Measurements from ENCODE around the gene ZNF841.

ZNF841 gene

GRCh38 chr19:52095172-52096014 lies at the start of gene ZNF841:
Gene ZNF841 (minus strand): TSS chr19:52095765. CDS start chr19:52084801, 10,964 bp downstream.
- H3K4me1 Mint-ChIP-seq, result peaks cover 41% of the 10 kb centered on the region
- peak within 1 kb of the TSS; percentile 94 for H3K27ac Mint-ChIP-seq
- peak within 1 kb of the TSS; percentile 95 for H3K4me3 Mint-ChIP-seq
- H3K27me3 Mint-ChIP-seq, result no peaks in the 10 kb centered on the region
- peaks cover 23% of the 10 kb centered on the region for H3K9me3 Mint-ChIP-seq
- H3K36me3 Mint-ChIP-seq, result peaks cover 48% of the 10 kb centered on the region

GRCh38 chr19:52142001-52142595 lies 46.5 kb upstream of the ZNF841 start:
- Mint-ChIP-seq H3K4me1 (peaks cover 27% of the 10 kb centered on the region), H3K4me3 (peak overlapping the region; percentile 11), H3K36me3 (peaks cover 9% of the 10 kb centered on the region), H3K27me3 (no peaks in the 10 kb centered on the region), H3K9me3 (peaks cover 5% of the 10 kb centered on the region), H3K27ac (no peak overlapping the region)

DNA sequence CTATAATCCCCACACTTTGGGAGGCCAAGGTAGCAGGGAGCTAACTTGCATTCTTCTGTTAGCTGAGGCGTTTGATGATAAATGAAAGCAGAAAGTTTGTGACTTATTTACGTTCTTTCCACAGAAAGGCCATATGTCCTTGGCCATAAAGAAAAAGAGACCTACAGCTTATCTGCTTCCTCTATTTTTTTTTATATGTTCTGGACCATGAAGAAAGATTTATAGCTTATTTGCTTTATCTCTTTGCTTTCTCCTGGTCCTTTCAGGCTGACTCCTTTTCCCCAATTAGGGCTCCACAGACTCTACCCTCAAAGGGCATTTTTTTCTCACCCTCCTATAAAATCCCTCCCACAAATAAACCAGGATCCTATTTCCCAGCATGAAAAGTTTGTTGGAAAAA lies 45.6 kb upstream of the ZNF841 start:
- H3K4me1 Mint-ChIP-seq, result peaks cover 33% of the 10 kb centered on the region
- H3K27me3 Mint-ChIP-seq, result no peaks in the 10 kb centered on the region
- no peak overlapping the region for H3K27ac Mint-ChIP-seq
- H3K9me3 Mint-ChIP-seq, result peaks cover 5% of the 10 kb centered on the region
- peak overlapping the region; percentile 20 for H3K4me3 Mint-ChIP-seq
- H3K36me3 Mint-ChIP-seq, result peaks cover 13% of the 10 kb centered on the region

- peak overlapping the region; percentile 99 for H3K4me3 Mint-ChIP-seq
- peaks cover 5% of the 10 kb centered on the region for H3K9me3 Mint-ChIP-seq
- H3K36me3 Mint-ChIP-seq, result peaks cover 18% of the 10 kb centered on the region
- H3K27ac Mint-ChIP-seq, result peak overlapping the region; percentile 93
- peaks cover 33% of the 10 kb centered on the region for H3K4me1 Mint-ChIP-seq
- H3K27me3 Mint-ChIP-seq, result no peaks in the 10 kb centered on the region
These were observed 44.6 kb upstream of the ZNF841 start for GRCh38 chr19:52140032-52140710.

DNA sequence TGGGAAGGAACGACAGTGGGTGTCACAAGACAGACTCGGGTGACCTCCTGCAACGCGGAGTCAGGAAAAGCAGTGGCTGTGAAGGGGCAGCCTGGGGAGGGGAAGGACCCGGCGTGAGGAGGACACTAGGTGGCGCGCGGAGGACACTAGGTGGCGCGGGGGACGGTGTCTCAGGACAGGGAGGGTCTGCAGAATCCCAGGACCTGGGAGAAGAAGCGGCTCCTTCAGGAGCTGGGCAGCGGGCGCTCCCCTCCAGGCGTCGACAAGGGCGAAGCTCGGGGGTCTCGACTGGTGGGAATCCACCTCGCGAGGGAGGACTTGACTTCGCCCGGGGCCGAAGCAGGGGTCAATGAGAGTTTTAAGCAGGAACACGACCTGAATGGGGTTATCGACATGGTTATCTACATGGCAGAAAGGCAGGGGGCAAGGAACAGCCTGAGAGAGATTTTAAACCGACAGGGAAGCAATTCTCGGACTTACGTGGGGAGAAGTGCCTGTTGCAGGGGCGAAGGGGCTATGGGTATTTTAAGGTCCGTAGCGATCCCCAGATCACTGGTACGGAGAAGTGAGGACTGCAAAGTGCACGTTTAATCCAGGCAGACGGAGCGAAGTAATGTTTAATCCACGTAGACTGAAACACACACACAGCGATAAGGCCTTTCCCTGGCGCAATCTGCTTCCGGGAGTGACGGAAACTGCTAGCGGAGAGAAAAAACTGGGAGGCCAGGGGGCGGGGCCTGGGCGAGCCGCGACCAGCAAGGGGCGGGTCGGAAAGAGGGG lies 43.9 kb upstream of the ZNF841 start, which contains the start of gene ZNF616:
TSS of gene ZNF616 (minus strand) at position 687 of the 780 bp plus-strand sequence. CDS start 9,426 bp downstream, outside the sequence.
- Mint-ChIP-seq H3K4me1 (peaks cover 33% of the 10 kb centered on the region), H3K9me3 (peaks cover 1% of the 10 kb centered on the region), H3K36me3 (peaks cover 20% of the 10 kb centered on the region), H3K27ac (peak within 1 kb of the TSS; percentile 93), H3K4me3 (peak within 1 kb of the TSS; percentile 99), H3K27me3 (no peaks in the 10 kb centered on the region)

DNA sequence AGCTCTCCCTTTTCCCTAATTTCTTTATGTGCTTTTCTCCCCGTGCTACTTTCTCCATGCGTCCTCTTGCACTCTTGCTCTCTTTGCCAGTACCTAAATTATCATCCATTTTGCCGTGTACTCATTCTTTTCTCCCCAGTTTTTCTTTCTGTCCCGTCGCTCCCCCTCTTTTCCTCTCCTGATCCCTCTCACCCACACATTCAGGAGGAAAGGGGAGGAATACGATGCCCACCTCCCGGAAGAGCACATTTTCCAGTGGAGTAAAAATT lies 43.4 kb upstream of the ZNF841 start:
- no peaks in the 10 kb centered on the region for H3K9me3 Mint-ChIP-seq
- H3K36me3 Mint-ChIP-seq, result peaks cover 23% of the 10 kb centered on the region
- H3K4me1 Mint-ChIP-seq, result peaks cover 33% of the 10 kb centered on the region
- H3K27ac Mint-ChIP-seq, result peak overlapping the region; percentile 93
- no peaks in the 10 kb centered on the region for H3K27me3 Mint-ChIP-seq
- H3K4me3 Mint-ChIP-seq, result peak overlapping the region; percentile 99

DNA sequence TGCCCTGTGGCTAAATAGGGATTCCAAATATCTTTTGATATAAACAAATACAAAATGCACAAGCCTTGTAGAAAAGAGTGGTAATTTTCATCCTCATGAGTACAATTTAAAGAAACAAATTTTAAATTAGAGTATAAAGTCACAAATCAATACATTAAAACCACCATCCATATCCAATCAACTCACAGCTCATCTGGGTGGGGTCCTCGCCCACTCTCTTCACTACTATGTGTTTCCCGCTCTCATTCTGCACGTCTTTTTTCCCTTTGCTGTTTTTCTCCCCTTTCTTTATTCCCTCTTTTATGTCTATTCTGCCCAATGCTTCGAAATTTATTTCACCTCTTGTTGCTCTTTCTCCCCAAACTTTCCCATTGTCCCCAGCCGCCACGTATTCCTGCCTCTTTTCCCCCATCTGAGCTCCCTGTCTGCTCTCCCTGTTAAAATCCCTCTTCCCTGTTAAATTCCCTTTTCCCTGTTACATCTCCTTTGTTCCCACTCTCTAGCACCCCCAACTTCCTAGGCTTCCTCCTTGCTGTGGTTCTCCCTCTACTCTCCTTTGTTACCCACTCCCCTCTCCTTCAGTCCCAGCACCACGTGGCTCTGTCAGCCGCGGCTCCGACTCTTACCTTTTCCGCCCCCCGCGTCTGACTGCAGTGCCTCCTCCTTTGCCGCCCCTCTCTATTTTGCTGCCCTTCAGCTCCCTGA lies 42.9 kb upstream of the ZNF841 start:
- no peaks in the 10 kb centered on the region for H3K9me3 Mint-ChIP-seq
- peaks cover 33% of the 10 kb centered on the region for H3K4me1 Mint-ChIP-seq
- H3K36me3 Mint-ChIP-seq, result peaks cover 25% of the 10 kb centered on the region
- no peaks in the 10 kb centered on the region for H3K27me3 Mint-ChIP-seq
- peak overlapping the region; percentile 69 for H3K27ac Mint-ChIP-seq
- peak overlapping the region; percentile 99 for H3K4me3 Mint-ChIP-seq

GRCh38 chr19:52120286-52120685 lies 24.7 kb upstream of the ZNF841 start:
- H3K4me3 Mint-ChIP-seq, result no peak overlapping the region
- no peaks in the 10 kb centered on the region for H3K27me3 Mint-ChIP-seq
- no peak overlapping the region for H3K27ac Mint-ChIP-seq
- peaks cover 32% of the 10 kb centered on the region for H3K9me3 Mint-ChIP-seq
- H3K36me3 Mint-ChIP-seq, result peaks cover 83% of the 10 kb centered on the region
- no peaks in the 10 kb centered on the region for H3K4me1 Mint-ChIP-seq

DNA sequence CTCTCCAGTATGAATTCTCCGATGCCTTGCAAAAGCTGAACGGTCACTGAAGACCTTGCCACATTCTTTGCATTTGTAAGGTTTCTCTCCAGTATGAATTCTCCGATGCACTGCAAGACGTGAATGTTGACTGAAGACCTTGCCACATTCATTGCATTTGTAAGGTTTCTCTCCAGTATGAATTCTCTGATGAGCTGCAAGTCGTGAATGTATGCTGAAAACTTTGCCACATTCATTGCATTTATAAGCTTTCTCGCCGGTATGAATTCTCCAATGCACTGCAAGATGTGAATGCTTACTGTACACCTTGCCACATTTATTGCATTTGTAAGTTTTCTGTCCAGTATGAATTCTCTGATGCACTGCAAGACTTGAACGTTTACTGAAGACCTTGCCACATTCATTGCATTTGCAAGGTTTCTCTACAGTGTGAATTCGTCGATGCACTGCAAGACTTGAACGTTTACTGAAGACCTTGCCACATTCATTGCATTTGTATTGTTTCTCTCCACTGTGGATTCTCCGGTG lies 20.0 kb upstream of the ZNF841 start:
- Mint-ChIP-seq H3K36me3 (peaks cover 72% of the 10 kb centered on the region), H3K4me3 (no peak overlapping the region), H3K27me3 (no peaks in the 10 kb centered on the region), H3K9me3 (peaks cover 42% of the 10 kb centered on the region), H3K27ac (no peak overlapping the region), H3K4me1 (no peaks in the 10 kb centered on the region)

DNA sequence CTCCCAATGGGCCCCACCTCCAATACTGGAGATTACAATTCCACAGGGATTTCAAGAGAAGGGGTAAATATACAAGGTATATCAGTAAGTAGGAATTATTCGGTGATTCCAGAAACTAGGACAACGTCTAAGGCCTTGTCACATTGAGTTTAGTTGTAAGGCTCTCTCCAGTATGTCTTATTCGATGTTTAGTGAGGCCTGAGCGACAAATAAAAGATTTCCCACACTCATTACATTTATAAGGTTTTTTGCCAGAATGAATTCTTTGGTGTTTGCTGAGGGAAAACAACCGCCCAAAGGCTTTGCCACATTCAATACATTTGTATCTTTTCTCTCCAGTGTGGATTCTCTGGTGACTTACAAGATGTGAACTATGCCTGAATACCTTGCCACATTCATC lies 19.1 kb upstream of the ZNF841 start:
- H3K27ac Mint-ChIP-seq, result no peak overlapping the region
- H3K4me1 Mint-ChIP-seq, result no peaks in the 10 kb centered on the region
- H3K27me3 Mint-ChIP-seq, result no peaks in the 10 kb centered on the region
- peaks cover 66% of the 10 kb centered on the region for H3K36me3 Mint-ChIP-seq
- H3K9me3 Mint-ChIP-seq, result peaks cover 36% of the 10 kb centered on the region
- H3K4me3 Mint-ChIP-seq, result no peak overlapping the region

GRCh38 chr19:52112624-52113023 lies 17.1 kb upstream of the ZNF841 start:
- no peaks in the 10 kb centered on the region for H3K4me1 Mint-ChIP-seq
- H3K9me3 Mint-ChIP-seq, result peaks cover 41% of the 10 kb centered on the region
- H3K4me3 Mint-ChIP-seq, result no peak overlapping the region
- no peaks in the 10 kb centered on the region for H3K27me3 Mint-ChIP-seq
- no peak overlapping the region for H3K27ac Mint-ChIP-seq
- H3K36me3 Mint-ChIP-seq, result peaks cover 48% of the 10 kb centered on the region

DNA sequence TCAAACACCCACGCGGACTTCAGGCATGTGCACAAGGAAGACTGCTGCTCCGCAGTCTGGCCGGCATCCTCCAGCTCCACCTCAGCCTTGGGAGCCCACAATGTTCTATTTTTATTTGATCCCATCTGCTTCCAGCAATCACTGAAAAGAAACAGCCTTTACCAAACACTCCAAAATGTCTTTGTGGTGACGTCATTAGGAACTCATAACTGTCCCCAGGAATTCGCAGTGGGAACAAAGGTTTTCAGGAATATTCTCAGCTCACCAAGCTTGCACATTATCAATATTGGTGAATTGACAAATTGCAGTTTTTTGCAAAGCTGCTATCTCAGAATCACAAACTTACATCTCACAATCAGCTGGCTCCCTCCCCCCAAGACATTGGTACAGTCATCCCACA lies 15.2 kb upstream of the ZNF841 start:
- Mint-ChIP-seq H3K4me1 (no peaks in the 10 kb centered on the region), H3K9me3 (peaks cover 39% of the 10 kb centered on the region), H3K27me3 (no peaks in the 10 kb centered on the region), H3K36me3 (peaks cover 43% of the 10 kb centered on the region), H3K27ac (no peak overlapping the region), H3K4me3 (no peak overlapping the region)

- H3K36me3 Mint-ChIP-seq, result peaks cover 14% of the 10 kb centered on the region
- H3K27me3 Mint-ChIP-seq, result no peaks in the 10 kb centered on the region
- no peaks in the 10 kb centered on the region for H3K4me1 Mint-ChIP-seq
- peaks cover 10% of the 10 kb centered on the region for H3K9me3 Mint-ChIP-seq
- no peak overlapping the region for H3K4me3 Mint-ChIP-seq
- no peak overlapping the region for H3K27ac Mint-ChIP-seq
These were observed 7.2 kb upstream of the ZNF841 start for GRCh38 chr19:52102782-52103181.

- no peak overlapping the region for H3K4me3 Mint-ChIP-seq
- no peak overlapping the region for H3K27ac Mint-ChIP-seq
- no peaks in the 10 kb centered on the region for H3K4me1 Mint-ChIP-seq
- H3K27me3 Mint-ChIP-seq, result no peaks in the 10 kb centered on the region
- H3K9me3 Mint-ChIP-seq, result peaks cover 4% of the 10 kb centered on the region
- H3K36me3 Mint-ChIP-seq, result peaks cover 10% of the 10 kb centered on the region
These were observed 6.4 kb upstream of the ZNF841 start for GRCh38 chr19:52101866-52102562.
